ENCODE data around the gene KMT2D.

KMT2D gene

DNA sequence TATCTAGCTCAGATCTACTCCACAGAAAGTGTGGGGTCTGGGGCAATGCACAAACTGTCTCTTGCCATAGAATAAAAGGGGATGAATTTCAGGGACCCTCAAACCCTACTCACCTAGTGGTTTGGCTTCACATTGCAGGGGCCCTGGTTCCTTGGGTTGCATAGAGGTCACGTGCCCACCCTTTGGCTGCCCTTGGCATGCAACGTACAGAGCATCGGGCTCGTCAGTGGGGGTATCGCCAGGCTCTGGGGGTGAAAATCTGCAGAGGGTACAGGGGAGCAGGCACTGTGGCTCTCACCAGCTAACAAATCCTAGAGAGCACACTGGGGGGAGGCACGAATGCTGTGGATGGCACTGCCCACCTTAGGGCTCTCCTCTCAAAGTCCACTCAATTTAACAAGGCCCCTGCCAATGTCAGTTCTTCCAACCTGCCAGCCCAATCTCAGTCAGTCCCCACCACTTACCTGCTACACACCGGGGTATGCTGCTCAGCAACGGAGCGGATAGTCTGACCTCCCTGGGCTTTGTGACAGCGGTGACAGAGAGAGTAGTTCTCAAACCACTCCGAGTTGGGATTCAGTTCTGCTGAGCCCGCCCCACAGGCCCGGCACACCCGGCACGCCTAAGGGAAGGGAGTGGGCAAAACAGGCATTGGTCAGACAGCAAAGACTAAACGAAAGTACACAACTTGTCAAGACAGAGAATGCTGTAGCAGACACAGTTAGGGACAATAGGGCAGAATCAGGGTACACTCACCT is 8.0 kb downstream of the KMT2D start:
- DNase-seq (ENCODE audit: low spot score), result no peak

GRCh38 chr12:49051777-49052438 is 8.7 kb downstream of the KMT2D start:
- no peak for DNase-seq (ENCODE audit: low spot score)

DNA sequence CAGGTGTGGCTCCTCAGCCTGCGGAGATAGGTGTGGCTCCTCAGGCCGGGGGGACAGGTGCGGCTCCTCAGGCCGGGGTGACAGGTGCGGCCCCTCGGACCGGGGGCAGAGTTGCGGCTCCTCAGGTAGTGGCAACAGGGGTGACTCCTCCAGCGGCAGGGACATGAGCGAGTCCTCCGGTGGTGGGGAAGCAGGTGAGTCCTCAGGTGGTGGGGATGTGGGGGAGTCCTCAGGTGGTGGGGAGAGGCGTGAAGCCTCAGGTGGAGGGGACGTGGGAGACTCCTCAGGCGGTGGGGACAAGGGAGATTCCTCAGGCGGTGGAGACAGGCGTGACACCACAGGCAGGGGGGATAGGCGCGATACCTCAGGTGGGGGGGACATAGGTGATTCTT is 9.2 kb downstream of the KMT2D start:
- no peak for DNase-seq (ENCODE audit: low spot score)

DNA sequence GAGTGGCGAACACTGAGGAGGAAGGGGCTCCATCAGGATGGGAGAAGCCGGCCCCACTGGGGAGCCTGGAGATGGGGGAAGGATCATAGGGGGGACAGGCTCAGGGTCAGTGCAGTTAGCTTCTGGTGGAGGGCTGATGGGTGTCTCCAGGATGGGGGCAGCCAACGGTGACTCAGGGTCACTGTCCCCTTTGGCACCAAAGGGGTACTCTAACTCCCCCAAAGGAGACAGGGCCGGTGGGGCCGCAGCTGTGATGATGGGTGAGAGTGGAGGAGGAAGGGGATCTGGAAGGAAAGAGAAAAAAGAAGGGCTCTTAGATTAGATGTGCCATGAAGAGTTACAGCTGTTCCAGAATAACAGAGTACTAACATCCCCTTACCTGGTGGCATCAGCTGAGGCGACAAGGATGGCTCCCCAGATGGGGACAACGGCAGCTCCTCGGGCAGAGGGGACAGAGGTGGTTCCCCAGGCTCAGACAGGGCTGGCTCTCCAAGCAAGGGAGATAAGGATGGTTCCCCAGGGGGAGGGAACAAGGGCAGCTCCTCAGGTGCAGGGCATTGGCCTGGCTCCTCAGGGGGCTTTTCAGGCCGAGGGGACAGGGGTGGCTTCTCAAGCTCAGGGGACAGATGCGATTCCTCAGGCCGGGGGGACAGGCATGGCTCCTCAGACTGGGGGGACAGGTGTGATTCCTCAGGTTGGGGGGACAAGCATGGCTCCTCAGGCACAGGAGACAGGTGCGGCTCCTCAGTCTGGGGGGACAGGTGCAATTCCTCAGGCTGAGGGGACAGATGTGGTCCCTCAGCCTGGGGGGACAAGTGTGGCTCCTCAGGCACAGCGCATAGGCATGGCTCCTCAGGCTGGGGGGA is 9.9 kb downstream of the KMT2D start:
- DNase-seq (ENCODE audit: low spot score), result no peak

GRCh38 chr12:49049566-49050224 is 10.9 kb downstream of the KMT2D start:
- DNase-seq (ENCODE audit: low spot score), result no peak

GRCh38 chr12:49048953-49049352 is 11.6 kb downstream of the KMT2D start:
- no peak for DNase-seq (ENCODE audit: low spot score)

- DNase-seq (ENCODE audit: low spot score), result no peak
These were observed 14.3 kb downstream of the KMT2D start for GRCh38 chr12:49046129-49046895.

DNA sequence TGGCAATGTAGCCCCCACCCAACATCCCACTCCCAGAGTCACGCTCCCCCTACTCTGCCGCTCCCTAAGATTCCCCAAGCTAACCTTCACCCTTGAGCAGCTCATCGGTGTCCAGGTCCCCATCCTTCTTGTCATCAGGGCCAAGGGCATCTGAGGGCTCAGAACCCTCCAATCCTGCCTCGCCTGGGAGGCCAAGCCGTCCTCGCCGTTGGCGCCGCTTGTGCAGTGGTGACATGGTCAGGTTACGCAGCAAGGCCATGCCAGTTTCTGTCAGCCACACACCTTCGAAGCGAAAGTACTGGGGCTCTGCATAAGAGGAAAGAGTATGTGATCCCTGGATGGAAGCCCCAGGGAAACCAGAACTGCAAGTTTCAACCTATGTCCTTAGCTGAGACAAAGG is 15.9 kb downstream of the KMT2D start:
- no peak for DNase-seq (ENCODE audit: low spot score)

DNA sequence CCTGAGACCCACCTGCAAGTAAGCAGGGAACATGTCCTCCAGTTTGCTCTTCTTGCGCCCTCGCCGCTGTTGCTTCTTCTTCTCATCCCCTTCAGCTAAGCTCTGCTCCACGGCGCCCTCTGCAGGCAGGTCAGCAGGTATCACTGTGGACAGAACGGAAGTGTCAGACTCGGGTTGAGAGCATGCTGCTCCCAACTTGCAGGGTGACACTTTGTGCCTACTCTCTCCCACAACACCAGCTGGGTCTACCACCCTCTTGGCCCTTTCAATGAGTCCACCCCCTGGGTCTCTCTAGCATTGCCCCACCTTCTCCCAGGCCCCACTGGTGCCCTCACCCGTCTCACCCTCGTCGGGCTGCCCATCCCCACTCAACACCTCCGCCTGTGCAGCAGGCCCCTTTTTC is 16.7 kb downstream of the KMT2D start:
- DNase-seq (ENCODE audit: low spot score), result peak; percentile 76

DNA sequence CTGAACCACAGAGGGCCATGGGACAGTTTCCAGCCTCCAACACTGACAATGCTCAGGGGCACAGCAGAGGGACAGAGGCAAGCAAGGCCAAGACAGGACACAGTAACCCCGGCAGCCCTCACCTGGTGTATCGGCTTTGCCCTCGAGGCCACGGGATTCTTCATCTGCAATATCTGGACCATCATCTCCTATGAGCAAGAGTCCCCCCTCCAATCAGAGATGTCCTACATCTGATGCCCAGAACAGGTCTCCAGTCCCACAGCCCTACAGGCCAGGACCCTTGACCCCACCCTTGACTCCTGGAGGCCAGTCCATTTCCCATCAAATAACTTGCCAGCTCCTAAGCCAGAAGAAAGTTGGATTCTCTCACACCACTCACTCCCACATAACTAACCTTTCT is 17.4 kb downstream of the KMT2D start:
- DNase-seq (ENCODE audit: low spot score), result no peak

- DNase-seq (ENCODE audit: low spot score), result no peak
These were observed 18.6 kb downstream of the KMT2D start for GRCh38 chr12:49041881-49042484.

GRCh38 chr12:49041036-49041880 is 19.3 kb downstream of the KMT2D start:
- DNase-seq (ENCODE audit: low spot score), result no peak

DNA sequence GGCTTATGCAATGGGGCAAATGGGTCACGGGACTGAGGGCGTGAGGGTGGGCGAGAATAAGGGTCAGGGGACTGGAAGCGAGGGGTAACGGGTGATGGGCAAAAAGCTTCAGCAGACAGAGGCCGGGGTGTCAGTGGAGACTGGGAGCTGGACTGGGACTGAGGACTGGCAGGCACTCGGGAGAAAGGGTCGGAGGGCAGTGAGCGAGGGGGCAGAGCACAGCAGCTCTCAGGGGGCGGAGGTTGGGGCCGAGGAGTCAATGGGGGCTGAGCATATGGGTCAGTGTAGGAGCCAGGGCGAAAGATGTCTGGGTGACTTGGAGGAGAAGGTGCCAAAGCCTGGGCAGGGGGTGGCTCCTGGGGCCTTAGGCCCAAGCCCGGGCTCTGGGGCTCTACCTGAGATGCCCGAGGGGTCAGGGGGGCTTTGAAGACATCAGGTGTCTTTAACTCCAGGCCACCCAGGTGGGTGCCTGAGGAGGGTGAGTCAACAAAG is 20.2 kb downstream of the KMT2D start:
- DNase-seq (ENCODE audit: low spot score), result no peak

GRCh38 chr12:49039421-49040363 is 20.9 kb downstream of the KMT2D start:
- DNase-seq (ENCODE audit: low spot score), result no peak

GRCh38 chr12:49038291-49038955 is 22.2 kb downstream of the KMT2D start:
- no peak for DNase-seq (ENCODE audit: low spot score)

GRCh38 chr12:49037947-49038237 is 22.7 kb downstream of the KMT2D start:
- no peak for DNase-seq (ENCODE audit: low spot score)

DNA sequence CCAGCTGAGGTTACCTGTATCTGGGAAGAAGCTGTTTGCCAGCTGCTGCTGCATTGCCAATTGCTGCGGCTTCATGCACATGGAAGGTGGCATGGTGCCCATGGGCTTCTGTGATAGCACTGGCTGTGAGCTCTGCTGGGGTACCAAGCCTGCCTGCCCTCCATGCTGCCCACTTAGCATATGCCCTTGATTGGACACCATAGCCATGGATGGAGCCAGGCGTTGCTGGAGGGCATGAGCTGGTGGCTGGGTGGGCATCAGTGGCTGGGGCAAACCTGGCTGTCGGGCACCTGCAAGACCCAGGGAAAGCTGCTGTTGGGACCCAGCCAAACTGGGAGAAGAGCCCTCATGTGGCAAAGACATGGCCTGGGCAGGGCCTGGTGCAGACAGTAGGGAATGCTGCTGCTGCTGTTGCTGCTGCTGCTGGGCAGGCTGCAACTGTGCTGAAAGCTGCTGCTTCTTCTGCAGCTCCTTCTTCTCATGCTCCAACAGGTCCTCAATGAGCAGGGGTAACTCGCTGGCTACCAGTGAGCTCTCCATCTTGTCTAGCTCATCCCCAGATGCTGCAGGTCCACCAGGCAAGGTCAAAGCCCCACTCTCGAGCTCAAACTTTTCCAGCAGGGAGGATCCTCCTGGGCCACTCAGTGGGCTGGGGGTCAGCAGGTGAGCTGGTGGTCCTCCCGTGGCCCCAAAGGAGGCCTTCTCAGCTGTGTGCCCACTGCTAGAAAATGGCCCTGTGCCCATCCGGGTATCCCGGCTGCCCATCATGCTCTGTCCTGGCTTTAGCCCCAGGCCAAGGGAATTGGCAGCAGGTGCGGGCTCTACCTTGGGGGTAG is 23.3 kb downstream of the KMT2D start:
- no peak for DNase-seq (ENCODE audit: low spot score)

GRCh38 chr12:49036029-49036428 is 24.6 kb downstream of the KMT2D start:
- no peak for DNase-seq (ENCODE audit: low spot score)
